Measurements from ENCODE around the gene TFAP2A.

DNA sequence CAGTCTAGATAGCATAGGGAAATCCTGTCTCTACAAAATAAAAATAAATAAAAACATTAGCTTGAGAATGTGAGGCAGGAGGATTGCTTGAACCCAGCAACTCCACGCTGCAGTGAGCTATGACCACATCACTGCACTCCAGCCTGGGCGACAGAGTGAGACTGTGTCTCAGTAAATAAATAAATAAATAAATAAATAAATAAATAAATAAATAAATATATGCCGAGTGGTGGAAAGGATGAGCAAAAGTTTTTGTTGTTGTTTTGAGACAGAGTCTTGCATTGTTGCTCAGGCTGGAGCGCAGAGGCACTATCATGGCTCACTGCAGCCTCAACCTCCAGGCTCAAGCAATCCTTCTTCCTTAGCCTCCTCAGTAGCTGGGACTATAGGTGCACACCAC, 53.4 kb downstream of the TFAP2A start:
- TF ChIP-seq, protein P1, sequence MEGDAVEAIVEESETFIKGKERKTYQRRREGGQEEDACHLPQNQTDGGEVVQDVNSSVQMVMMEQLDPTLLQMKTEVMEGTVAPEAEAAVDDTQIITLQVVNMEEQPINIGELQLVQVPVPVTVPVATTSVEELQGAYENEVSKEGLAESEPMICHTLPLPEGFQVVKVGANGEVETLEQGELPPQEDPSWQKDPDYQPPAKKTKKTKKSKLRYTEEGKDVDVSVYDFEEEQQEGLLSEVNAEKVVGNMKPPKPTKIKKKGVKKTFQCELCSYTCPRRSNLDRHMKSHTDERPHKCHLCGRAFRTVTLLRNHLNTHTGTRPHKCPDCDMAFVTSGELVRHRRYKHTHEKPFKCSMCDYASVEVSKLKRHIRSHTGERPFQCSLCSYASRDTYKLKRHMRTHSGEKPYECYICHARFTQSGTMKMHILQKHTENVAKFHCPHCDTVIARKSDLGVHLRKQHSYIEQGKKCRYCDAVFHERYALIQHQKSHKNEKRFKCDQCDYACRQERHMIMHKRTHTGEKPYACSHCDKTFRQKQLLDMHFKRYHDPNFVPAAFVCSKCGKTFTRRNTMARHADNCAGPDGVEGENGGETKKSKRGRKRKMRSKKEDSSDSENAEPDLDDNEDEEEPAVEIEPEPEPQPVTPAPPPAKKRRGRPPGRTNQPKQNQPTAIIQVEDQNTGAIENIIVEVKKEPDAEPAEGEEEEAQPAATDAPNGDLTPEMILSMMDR (IDR thresholded peaks at IDR 0.05), result no peak
- TF ChIP-seq POLR2A (IDR thresholded peaks at IDR 0.05), result no peak

All from uterus (tissue), 2 donors.